Cortex of kidney (tissue), 1 donor: ENCODE data around the gene CD1E.
"Not testable (repeated sequence)": the region's sequence is repeated elsewhere in the genome, so short reads cannot be mapped to it uniquely, and the experiment has no call there.

ENCODE experiments used
- DNase-seq: peaks from one replicate; lab custom pipeline; 2025; lab: John Stamatoyannopoulos, UW

The CD1E gene

DNA sequence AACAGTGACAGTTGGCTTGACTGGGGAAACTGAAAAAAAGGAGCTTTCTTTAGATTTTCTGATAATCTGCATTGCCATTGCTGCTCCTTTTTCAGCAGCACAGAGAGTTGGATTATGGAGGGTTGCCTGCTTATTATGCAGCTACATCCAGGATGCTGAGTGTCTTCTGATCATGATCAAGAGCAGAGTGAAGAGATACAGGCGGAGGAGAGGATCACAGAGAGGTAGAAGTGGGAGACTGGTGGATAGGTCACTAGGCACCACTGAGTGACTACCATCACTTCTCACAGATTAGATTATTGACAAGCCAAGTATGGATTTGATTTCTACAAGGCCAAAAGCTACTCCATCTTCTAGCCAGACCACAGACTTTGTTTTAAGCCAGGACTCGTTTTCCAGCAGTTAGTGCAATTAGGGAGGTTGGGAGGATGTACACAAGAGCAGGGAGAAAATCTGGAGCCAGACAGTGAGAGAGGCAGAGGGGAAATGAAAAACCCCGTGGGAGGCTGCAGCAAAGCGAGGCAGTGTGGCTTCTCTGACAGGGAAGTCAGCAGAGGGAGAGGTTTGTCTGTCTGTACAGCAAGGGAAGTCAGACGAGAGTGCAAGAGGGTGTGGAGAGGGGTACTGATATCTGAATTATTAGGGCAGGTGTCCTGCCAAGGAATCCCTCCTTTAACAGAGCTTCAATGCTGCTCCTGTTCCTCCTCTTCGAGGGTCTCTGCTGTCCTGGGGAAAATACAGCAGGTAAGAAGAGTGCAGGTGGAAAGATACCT lies at the start of gene CD1E:
CD1E (plus strand) TSS at position 592 of the 773 bp plus-strand sequence; CDS start at position 687, 95 bp downstream.
- no peak for DNase-seq

DNA sequence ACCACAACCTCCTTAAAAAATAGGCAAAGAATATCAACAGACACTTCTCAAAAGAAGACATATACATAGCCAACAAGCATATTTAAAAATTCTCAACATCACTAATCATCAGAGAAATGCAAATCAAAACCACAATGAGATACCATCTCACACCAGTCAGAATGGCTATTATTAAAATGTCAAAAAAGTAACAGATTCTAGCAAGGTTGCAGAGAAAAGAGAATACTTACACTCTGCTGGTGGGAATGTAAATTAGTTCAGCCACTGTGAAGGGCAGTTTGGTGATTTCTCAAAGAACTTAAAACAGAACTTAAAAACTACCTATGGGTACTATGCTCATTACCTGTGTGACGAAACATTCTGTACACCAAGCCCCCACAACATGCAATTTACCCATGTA lies 43.1 kb upstream of the CD1E start:
- DNase-seq = no peak

DNA sequence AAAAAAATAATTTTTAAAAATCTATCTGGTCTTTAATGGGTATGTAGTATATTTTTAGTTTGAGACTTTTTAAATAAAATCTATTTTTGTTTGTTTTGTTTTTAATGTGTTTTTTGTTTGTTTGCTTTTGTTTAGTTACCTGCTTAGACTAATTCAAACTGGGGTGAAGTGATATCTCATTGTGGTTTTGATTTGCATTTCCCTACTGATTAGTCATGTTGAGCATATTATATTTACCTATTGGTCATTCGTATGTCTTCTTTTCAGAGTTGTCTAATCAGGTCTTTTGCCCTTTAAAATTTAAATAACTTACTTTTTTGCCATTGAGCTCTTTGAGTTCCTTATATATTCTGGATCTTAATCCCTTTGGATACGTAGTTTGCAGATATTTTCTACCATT lies 42.6 kb upstream of the CD1E start:
- DNase-seq = no peak

DNA sequence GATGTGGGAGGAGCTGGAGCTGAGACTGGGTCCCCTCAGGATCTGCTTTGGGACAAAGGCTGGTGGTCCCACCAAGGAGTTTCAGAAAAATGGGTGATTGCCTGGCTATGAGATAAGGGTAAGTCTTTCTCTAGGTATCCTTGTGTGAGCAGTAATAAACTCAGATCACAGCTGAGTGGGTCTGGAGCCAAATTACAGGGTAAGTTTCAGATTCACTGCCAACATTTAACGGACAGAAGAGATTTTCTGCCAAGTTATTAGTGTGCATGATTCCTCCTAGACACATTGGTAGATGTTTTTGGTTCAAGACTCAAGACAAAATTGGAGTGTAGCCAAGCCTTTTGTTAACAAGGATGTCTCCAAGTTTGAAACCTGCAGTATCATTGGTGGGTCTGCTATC lies 29.8 kb upstream of the CD1E start:
- DNase-seq = no peak

DNA sequence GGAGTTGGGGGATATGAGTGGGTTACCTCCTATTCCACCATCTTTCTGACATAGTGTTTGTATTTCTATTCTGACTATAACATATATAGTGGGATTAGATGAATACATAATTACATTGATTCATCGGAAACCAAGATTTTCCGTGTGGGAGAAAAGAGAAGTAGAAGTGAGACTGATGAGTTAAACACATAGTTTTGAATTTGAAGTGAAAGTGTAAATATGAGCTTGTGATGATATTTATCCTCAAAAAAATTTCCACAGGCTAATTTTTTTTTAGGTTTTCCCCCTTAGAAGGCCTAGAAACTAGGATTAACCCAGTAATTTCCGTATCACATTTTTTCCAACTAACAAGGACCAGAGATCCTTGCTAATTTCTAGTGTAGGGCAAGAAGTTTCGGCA lies 29.3 kb upstream of the CD1E start:
- no peak for DNase-seq

DNA sequence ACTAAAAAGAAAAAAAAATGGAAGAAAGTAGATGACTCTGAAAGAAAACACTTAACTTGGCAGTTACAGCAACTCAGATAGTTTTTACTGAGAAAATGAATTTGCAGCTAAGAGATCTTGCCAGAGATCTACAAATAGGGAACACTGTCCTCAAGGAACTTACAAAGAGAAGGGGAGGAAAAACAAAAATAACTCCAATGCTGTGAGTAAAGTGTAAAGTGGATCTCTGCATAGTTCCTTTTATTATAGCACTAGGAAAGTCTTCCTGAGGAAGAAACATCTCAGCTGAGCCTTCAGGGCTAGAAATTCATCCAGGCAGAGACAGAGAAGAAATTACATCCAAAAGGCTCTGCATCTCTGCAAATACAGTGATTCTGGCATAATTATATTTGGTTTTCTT lies 26.2 kb upstream of the CD1E start:
- no peak for DNase-seq

DNA sequence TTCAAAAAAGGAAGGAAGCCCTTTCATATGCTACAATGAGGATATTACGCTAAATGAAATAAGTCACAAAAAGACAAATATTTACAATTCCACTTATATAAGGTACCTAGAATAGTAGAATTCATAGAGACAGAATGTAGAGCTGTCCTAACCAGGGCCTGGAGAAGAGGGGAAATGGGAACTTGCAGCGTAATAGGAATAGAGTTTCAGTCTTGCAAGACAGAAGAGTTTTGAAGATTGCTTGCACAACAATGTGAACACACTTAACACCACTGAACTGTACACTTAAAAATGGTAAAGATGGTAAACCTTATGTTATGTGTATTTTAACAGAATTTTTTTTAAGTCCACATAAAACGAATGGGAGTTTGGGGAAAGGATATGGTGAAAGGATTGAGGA lies 25.3 kb upstream of the CD1E start:
- DNase-seq = no peak

DNA sequence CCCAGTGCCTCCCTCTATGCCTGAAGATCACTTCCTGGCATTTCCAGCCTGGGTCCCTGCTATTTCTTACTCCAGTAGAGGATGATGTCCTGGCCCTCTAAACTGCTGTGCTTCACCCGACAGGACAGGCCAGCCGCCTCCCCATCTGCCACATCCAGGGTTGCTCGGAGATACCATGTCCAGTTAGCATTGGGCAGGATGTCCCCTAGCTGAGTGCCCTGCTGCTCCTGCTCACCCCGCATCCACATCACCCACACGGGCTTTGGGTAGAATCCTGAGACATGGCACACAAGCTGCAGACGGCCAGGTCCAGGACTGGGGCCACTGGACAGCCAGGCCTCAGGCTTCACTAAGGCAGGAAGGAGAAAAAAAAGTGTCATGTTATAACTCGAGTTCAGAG lies 24.4 kb upstream of the CD1E start:
- DNase-seq = no peak

DNA sequence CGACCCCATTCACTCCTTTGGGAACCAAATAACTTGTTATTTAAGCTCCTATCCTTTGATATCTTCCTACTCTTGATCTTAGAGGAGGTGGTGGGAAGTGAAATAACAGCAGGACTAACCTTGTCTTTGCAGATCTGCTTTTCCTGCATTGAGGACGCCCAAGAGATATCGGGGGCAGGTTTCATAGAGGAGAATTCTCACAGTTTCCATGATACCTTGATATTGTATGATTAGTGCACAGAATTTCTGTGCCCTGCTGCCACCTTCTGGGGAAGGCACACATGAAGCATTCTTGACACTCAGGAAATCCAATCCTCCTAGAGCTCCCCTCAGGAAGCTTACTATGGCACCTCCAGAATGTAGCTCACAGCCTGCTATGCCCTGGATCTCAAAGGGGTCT lies 24.0 kb upstream of the CD1E start:
- no peak for DNase-seq

DNA sequence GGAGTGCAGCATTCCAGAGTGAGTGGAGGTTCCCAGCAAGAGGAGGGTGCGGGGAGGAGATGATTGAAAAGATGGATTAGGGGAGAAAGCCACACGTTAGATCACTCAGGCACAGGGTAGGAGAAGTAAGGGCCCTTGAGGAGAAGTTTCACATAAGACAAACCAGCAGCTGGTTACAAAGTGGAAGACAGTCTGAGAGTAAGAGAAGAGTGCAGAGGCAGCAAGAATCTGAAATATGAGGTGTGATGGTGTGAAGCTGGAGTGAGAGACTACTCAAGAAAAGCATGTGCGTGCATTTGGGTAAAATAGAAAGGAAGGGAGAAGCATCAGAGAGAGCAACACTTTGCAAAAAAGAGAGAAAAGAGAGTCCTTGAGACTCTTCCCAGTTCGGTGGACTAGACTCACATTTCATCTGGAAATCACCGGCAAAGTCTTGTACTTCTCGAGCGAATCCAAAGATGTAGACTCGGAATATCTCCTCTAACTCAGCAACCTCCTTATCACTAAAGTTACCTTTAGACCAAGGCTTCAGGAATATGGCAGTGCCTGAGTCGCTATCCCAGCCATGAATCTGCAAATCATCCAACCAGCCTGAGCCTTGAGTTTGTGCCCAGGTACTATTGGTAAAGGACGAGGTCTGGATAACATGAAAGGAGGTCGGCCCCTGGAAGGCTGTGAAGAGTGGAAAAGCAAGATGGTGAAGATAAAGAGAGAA lies 23.1 kb upstream of the CD1E start:
- no peak for DNase-seq

DNA sequence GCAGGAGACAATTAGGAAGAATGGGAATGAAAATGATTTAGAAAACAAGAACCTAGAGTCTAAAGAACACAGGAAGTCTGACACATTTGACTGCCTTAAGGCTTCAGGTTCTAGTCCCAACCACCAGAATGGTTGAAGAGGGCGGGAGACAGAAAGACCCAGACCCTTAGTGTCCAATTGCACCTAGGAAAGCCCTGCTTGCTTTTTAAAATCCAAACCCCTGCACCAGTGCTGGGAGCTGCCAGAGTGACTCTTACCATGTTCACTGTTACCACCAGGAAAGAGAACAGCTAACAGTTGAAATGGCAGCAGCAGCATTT lies 22.6 kb upstream of the CD1E start:
- DNase-seq = no peak

DNA sequence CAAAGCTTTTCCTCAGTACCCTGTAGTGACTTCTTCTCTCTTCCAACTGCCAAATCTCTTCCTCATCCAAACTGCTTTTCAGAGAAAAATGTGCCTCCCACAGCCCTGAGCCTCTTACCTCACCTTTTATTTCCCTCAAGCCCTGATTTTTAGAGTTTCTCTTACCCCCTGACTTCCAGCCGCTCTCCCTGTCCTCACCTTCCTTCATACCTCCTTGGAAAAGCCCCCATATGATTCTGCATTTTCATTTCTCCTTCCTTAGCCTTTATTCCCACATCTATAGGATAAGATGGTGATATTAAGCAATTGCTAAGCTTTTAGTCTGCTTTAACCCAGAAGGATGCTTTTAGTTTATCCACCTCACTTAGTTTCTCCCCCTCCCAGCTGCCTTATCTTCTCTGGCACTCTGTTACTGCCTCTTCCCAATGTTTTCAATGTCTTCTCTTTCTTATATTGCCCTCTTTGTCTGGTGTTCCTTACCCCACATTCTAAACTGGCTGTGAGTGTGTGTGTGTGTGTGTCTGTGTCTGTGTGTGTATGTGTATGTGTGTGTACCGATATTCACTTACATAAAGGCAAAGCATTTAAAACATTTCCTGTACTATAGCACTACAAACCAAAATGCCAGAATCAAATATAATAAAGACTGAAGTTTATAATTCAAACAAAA lies 22.1 kb upstream of the CD1E start, which contains the start of gene CD1B:
CD1B (minus strand) TSS at position 51 of the 670 bp plus-strand sequence. CDS start 108 bp downstream, outside the sequence.
- no peak for DNase-seq

DNA sequence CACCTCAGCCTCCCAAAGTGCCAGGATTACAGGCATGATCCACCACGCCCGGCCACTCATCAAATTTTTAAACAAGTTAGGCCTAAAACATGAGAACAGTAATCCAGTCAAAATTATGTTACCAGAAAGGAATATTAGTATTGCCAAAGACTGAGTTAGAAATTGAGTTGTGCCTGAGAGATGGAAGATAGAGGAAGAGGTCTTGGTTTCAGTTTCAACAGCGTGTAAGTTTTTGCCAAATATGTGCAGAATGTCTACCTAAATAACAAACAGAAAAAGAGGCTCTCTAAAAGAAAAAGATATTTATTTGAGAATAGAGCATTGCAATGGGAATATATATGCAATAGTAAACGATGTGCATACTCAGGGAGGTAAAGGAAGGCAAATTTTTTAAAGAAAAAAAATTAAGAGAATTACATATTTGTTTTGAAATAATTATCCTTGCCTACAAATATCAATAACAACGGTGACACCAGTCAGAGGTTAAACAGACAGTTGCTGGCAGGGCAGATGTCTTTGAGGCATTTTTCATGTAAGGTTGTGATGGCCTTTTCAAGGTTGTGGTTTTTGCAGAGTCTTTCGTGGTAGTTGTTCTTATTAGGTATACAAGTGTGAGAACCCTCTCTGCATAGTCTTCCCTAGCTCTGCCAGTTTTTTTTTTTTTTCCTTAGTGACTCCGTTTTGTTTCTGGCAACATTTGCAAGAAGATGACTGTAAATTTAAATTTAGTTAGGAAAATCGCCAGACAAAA lies 20.1 kb upstream of the CD1E start:
- no peak for DNase-seq

DNA sequence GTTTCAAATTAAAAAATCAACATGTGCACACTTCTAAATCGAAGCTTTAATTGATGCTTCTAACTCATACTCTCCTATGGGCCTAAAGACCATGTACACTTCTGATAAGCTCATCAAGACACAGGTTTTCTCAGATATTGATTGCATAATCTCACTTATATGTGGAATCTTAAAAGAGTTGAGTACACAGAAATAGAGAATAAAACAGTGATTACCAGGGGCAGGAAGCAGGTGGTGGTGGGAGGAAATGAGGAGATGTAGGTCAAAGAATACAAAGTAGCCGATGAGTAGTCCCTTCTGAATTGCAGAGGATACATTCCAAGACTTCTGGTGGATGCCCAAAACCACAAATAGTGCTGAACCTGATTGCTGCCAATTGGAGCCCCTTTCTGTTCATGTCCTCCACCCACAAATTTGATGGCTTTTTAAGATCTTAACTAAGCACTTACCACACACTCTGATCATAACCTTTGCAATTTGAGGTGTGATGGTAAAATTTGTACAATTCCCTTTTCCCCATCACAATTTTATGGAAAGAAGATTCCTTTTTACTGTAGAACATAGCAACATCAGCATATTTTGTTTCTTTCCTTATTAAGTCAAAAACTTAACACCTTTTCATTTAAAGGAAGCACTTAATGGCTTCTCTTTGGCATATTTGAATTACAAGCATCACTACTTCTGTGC lies 19.0 kb upstream of the CD1E start:
- DNase-seq = no peak

DNA sequence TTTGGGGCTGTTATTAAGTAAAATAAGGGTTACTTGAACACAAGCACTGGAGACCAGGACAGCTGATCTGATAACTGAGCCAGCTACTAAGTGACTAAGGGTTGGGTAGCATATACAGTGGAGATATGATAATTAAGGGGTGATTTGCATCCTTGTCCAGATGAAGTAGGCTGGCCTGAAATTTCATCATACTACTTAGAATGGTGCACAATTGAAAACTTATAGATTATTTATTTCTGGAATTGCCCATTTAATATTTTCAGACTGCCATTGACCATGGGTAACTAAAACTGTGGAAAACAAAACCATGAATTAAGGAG lies 18.5 kb upstream of the CD1E start:
- DNase-seq = no peak

DNA sequence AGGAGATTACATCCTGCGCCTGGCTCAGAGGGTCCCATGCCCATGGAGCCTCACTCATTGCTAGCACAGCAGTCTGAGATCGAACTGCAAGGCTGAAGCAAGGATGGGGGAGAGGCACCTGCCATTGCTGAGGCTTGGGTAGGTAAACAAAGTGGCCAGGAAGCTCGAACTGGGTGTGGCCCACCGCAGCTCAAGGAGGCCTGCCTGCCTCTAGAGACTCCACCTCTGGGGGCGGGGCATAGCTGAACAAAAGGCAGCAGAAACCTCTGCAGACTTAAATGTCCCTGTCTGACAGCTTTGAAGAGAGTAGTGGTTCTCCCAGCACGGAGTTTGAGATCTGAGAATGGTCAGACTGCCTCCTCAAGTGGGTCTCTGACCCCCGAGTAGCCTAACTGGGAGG lies 17.3 kb upstream of the CD1E start:
- not testable (repeated sequence) for DNase-seq

DNA sequence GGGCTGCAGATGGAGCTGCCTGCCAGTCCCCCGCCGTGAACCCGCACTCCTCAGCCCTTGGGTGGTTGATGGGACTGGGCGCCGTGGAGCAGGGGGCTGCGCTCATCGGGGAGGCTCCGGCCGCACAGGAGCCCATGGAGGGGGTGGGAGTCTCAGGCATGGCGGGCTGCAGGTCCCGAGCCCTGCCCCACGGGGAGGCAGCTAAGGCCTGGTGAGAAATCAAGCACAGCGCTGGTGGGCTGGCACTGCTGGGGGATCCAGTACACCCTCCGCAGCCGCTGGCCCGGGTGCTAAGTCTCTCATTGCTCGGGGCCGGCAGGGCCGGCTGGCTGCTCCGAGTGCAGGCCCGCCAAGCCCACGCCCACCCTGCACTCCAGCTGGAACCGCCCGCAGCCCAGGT lies 4.7 kb upstream of the CD1E start:
- not testable (repeated sequence) for DNase-seq

DNA sequence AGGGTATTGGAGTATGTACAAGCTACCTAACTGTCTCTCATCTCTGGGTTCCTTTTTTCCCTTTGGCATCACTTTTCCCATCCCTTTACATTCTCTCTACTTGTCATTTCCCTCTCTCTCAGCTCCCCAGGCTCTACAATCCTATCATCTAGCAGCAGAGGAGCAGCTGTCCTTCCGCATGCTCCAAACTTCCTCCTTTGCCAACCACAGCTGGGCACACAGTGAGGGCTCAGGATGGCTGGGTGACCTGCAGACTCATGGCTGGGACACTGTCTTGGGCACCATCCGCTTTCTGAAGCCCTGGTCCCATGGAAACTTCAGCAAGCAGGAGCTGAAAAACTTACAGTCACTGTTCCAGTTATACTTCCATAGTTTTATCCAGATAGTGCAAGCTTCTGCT lies 561 bp downstream of the CD1E start:
- no peak for DNase-seq

DNA sequence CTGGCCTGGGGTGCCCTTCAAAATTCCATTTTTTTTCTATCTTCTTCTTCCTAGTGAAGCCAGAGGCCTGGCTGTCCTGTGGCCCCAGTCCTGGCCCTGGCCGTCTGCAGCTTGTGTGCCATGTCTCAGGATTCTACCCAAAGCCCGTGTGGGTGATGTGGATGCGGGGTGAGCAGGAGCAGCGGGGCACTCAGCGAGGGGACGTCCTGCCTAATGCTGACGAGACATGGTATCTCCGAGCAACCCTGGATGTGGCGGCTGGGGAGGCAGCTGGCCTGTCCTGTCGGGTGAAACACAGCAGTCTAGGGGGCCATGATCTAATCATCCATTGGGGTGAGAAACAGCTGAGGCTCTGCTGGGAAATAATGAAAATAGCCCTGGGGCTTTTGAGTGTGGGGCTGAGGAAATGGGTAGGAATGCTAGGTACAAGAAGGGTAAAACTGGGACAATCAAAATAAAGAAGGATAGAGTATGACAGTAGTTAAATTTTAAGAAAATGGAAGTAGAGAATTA lies 2.1 kb downstream of the CD1E start:
- no peak for DNase-seq

DNA sequence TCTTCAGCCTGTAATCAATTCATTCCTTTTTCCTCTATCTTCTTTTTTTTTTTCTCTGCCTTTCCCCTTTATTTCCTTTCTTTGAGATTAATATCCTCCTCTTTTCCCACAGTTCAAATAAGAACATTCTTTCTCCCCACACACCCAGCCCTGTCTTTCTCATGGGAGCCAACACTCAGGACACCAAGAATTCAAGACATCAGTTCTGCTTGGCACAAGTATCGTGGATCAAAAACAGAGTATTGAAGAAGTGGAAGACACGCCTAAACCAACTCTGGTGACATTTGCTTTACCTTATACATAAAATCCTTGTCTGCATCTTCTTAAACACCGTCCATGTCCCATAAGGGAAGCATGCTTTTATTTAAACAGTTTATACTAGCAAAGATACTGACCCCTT lies 2.9 kb downstream of the CD1E start:
- DNase-seq = no peak

DNA sequence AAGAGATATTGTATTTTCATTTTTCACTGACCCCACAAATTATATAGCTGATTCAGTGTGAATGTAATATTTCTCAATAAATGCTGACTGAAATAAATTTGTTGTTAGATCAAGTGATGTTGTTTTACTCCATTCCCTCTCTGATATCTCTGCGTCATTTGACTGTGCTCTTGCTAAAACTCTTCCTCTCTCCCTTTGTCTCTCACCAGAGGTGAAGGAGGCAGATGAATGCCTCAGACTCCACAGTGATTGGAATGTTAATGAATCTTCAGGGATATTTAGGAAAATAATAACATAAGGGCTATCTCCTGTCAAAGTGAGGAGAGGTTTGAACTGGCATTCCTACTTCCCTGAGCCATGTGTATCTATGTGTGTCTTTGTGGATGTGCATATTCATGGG lies 3.7 kb downstream of the CD1E start:
- no peak for DNase-seq

DNA sequence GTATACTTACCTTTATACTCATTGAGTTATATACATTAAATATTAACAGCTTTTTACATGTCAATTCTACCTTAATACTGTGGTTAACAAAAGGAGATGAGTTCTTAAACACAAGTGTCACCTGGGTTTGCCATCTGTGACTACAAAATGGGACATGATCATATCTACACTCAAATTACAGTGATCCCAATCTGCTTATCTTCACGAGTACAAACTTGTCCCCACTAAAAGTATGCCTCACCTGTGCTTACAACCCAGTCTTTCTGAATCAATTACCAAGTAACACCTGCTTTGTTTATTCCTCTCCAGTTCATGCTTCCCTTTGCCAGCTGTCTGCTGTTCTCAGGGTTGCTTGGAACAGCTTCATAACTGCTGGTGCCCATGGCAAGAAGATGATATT lies 8.8 kb downstream of the CD1E start:
- no peak for DNase-seq
